Ishikawa (cell line): ENCODE data around the gene NGFR.
A peak's percentile ranks its signal among the peaks of the same experiment; 100 is the strongest.

ENCODE experiments used
- CEBPB ChIP-seq: IDR thresholded peaks from 2 replicates; pipeline ENCODE4 v1.6.1; 2012
- CREB1 ChIP-seq: IDR thresholded peaks from 2 replicates; pipeline ENCODE4 v1.6.1; 2012; ENCODE audit warnings: low read depth
- EGR1 ChIP-seq: IDR thresholded peaks from 2 replicates; pipeline ENCODE4 v1.6.1; 2012
- EP300 ChIP-seq: IDR thresholded peaks from 2 replicates; pipeline ENCODE4 v1.6.1; 2012; ENCODE audit warnings: borderline replicate concordance
- FOXM1 ChIP-seq: IDR thresholded peaks from 2 replicates; pipeline ENCODE4 v1.6.1; 2012; ENCODE audit warnings: low read depth, borderline replicate concordance
- NFIC ChIP-seq: IDR thresholded peaks from 2 replicates; pipeline ENCODE4 v1.6.1; 2012
- RAD21 ChIP-seq: IDR thresholded peaks from 2 replicates; pipeline ENCODE4 v1.6.1; 2012; ENCODE audit warnings: low read depth
- REST ChIP-seq: IDR thresholded peaks from 2 replicates; pipeline ENCODE4 v1.6.1; 2012; ENCODE audit warnings: low read depth, mild to moderate bottlenecking
- TAF1 ChIP-seq: IDR thresholded peaks from 2 replicates; pipeline ENCODE4 v1.6.1; 2012; ENCODE audit warnings: low read depth, mild to moderate bottlenecking
- TCF12 ChIP-seq: IDR thresholded peaks from 2 replicates; pipeline ENCODE4 v1.6.1; 2012; ENCODE audit warnings: low read depth
- TEAD4 ChIP-seq: IDR thresholded peaks from 2 replicates; pipeline ENCODE4 v1.6.1; 2012
- USF1 ChIP-seq: IDR thresholded peaks from 2 replicates; pipeline ENCODE4 v1.6.1; 2012
- YY1 ChIP-seq: IDR thresholded peaks from 2 replicates; pipeline ENCODE4 v1.6.1; 2012; ENCODE audit warnings: low read depth
- ZBTB7A ChIP-seq: IDR thresholded peaks from 2 replicates; pipeline ENCODE4 v1.6.1; 2012; ENCODE audit warnings: low read depth
- TF ChIP-seq, protein P1 (sequence below): IDR thresholded peaks from 2 replicates; pipeline ENCODE4 v1.6.1; 2012

The NGFR gene

DNA sequence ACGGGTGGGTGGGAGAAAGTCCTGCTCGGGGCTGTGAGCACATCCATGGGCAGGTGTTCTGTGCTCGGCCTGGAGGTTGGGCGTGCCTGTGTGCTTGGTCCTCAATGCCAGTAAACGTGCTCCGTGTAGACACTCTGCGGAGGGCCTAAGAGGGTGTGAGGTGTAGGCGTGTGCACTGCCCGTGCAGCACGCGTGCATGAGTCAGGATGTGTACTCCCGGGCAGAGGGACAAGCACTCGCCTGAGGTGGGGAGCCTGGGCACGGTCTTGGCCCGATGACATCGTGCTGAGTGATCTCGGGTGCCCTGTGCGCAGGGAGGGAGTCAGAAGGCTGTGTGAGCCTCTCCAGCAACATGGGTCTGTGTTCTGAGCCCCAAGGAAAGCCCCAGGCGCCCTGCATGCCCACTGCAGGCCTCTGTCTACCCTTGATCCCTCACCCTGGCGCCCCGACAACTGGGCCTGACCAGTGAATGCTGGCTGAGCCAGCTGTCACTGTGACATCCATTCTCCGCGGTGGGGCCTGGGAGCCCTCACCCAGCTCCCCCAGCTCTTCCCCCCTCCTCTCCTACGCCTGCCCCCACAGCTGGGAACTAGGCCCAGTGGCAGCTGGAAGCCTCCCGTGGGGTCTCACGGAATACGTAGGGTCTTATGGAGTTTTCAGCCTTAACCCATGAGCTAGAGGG, 57.1 kb downstream of the NGFR start:
- TF ChIP-seq YY1, result no peak
- TF ChIP-seq TEAD4, result no peak
- no peak for TF ChIP-seq RAD21
- TF ChIP-seq FOXM1, result no peak
- TF ChIP-seq, protein P1, sequence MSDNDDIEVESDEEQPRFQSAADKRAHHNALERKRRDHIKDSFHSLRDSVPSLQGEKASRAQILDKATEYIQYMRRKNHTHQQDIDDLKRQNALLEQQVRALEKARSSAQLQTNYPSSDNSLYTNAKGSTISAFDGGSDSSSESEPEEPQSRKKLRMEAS, result no peak
- TF ChIP-seq CREB1, result no peak
- no peak for TF ChIP-seq USF1
- no peak for TF ChIP-seq REST

GRCh38 chr17:49553676-49554335, 58.7 kb downstream of the NGFR start:
- TF ChIP-seq ZBTB7A, result no peak
- no peak for TF ChIP-seq TEAD4
- TF ChIP-seq NFIC, result no peak
- no peak for TF ChIP-seq USF1
- no peak for TF ChIP-seq EP300
- no peak for TF ChIP-seq EGR1
- no peak for TF ChIP-seq TCF12
- no peak for TF ChIP-seq FOXM1
- TF ChIP-seq REST, result no peak
- TF ChIP-seq CEBPB, result no peak
- TF ChIP-seq CREB1, result no peak
- TF ChIP-seq, protein P1, result no peak
- TF ChIP-seq YY1, result no peak
- TF ChIP-seq TAF1, result no peak
- TF ChIP-seq RAD21, result no peak

- TF ChIP-seq TAF1 (no peak), RAD21 (no peak)
Observed at GRCh38 chr17:49554694-49555494, 59.8 kb downstream of the NGFR start.

GRCh38 chr17:49555495-49556222, 60.6 kb downstream of the NGFR start:
- TF ChIP-seq RAD21, result no peak

GRCh38 chr17:49556223-49556943, 61.3 kb downstream of the NGFR start:
- TF ChIP-seq YY1 (0 out of 2 replicates have a peak, but pooled peaks have one; percentile 39), RAD21 (peak; percentile 96), EGR1 (no peak), FOXM1 (no peak), USF1 (no peak), REST (no peak), ZBTB7A (no peak)
- TF ChIP-seq, protein P1, result peak; percentile 71
